GM18520 (cell line): ENCODE results near the gene IL1RAP.
"Not testable (repeated sequence)": the region's sequence is repeated elsewhere in the genome, so short reads cannot be mapped to it uniquely, and the experiment has no call there.

Source experiments
- ATAC-seq: cut with Tn5 transposase; IDR thresholded peaks from one replicate; pipeline ENCODE4 v1.9.1; 2021; ENCODE audit not compliant: unreplicated experiment

IL1RAP gene

DNA sequence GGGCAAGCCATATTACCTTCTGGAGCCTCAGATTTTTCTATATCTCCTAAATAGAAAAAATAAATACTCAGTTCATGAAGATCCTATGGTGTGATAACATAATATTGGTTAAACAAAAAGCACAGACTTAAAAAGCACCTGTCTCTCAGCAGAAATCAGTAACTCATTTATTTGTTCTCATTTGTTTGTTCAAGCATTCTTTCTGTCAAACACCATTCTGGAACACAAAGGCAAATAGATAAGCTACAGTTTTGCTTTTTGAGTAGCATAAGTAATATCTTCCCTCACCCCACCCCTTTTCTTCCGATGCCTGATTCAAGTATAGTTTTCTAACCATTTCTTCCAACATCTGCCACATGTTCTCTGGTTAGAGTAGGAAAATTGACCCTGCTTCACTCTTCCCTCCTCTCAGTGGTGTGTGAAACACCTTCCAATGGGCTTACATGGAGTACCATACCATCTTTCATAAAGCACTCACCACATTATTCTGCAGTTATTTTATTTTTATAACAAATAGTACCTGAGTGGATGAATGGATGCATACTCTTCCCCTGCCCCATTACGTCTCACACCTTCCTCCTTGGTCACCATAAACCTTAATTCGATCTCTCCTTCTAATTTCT, 8.4 kb upstream of the IL1RAP start:
- no peak for ATAC-seq

GRCh38 chr3:190506271-190506670, 7.6 kb upstream of the IL1RAP start:
- no peak for ATAC-seq

DNA sequence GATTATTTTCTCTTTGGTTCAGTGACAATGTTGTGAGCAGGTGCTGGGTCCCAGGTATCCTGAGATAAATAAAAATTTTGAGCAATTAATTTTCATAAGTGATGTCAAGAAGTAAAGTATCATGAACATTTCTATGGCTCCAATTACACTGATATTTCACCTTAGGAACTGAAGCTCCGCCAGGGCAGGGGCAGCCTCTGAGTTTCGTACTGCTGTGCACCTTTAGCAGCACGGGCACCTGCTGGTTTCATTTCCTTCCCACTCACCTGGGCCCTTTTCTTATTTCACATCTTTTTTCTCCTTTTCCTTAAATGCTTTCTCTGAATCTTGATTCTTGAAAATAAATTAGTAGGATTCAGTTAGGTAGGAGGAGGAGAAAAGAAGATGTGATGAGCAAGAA, 1.2 kb upstream of the IL1RAP start:
- ATAC-seq = no peak

DNA sequence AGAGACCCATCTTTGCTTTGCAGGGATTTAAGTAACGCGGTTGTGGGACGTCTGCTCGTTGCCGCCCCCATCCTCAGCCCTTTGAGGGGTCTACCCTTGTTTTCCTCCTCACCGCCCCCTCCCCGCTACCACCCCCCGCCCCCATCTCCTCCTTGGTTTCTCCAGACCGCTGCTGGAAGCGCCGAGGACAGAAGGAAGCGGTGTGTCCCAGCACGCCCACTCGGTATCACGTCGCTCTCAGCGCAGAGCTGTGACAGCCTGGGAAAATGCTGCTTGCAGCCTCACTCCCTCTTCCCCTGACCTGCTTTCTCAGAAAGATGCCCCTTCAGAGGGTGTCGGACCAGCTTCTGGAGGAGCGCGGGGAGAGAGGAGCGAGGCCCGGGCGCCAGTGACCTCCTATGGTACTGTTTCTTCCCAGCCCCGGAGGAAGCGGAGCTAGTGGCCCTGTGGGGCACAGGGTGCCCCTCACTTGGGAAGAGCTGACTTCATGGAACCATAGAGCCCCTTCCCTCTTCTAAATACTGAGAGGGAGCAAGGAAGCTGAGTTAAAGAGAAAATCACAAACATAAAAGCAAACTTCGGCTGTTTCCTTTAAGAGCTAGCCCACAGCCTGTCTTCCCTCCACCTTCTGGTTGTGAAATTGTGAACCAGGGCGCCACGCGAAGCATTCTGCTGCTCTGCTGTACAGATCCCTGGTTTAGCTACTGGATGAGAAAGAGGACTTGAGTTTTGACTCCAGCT, 698 bp downstream of the IL1RAP start:
- no peak for ATAC-seq

GRCh38 chr3:190516416-190516815, 2.5 kb downstream of the IL1RAP start:
- no peak for ATAC-seq

DNA sequence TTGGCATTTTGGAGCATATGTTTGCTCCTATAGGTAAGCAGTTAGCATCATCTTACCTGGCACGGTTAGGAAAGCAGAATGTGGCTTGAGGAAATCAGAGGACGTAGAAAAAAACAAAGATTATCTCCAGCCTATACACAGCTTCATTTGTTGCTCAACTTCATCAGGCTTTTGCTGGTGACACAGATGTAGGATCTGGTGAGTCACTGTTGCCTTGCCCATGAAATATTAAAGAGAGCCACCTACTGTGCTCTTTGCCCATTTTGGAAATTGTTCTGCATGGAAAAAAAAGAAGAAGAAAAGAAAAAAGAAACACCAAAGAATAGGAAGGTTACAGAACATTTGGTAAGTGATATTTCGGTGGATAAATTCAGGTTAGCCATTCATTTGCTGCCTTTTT, 3.8 kb downstream of the IL1RAP start:
- no peak for ATAC-seq

DNA sequence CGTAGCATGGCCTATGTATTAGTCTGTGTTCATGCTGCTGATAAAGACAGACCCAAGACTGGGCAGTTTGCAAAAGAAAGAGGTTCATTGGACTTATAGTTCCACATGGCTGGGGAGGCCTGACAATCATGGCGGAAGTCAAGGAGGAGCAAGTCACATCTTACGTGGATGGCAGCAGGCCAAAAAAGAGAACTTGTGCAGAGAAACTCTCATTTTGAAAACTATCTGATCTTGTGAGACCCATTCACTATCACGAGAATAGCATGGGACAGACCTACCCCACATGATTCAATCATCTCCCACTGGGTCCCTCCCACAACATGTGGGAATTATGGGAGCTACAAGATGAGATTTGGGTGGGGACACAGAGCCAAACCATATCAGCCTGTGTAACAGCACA, 4.6 kb downstream of the IL1RAP start:
- ATAC-seq = not testable (repeated sequence)

- no peak for ATAC-seq
Measured at GRCh38 chr3:190519886-190520285, 6.0 kb downstream of the IL1RAP start.

- ATAC-seq = no peak
Measured at GRCh38 chr3:190521998-190522397, 8.1 kb downstream of the IL1RAP start.

GRCh38 chr3:190522621-190523222, 8.8 kb downstream of the IL1RAP start:
- ATAC-seq = no peak

DNA sequence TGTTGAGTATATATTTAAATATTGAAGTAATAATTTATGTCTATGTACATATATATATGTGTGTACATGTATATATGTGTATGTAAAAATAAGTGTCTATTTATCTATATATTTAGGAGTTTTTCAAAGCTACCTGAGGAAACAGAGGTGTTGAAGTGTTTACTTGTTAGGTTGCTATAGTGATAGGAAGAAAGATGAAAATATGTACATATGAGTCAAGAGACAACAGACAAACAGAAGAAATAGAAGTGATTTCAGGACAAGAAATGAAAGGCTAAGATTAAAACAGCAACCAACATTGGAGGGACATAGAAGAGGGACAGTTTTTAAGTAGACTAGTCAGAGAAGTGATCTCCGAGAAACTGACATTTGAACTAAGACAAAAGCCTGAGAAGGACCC, 11.1 kb downstream of the IL1RAP start:
- ATAC-seq = no peak

GRCh38 chr3:190525634-190526033, 11.7 kb downstream of the IL1RAP start:
- no peak for ATAC-seq

- no peak for ATAC-seq
Measured at GRCh38 chr3:190526787-190527762, 13.2 kb downstream of the IL1RAP start.

- ATAC-seq = no peak
Measured at GRCh38 chr3:190528706-190529105, 14.8 kb downstream of the IL1RAP start.

- no peak for ATAC-seq
Measured at GRCh38 chr3:190531406-190531805, 17.5 kb downstream of the IL1RAP start.

DNA sequence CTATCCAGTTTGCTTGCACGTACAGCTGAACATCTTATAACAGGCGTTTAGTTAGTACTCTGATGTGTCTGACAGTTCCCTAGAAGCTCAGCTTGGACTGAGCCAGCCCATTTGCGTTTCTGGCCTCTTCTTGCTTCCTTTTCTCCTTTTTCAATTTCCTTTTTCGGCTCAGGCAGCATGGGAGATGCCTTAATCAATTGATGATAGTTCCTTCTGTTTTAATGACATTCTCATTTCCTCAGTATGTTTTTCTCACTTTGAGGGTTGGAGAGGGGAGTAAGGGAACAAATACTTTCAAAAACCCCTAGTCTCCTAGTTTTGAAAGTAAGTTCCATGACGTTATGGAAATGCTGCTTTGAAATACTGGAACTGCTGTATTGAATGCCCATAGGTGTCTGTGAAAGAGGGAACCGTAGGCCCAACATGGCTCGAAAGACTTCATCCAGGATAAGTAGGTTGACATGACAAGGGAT, 18.9 kb downstream of the IL1RAP start:
- no peak for ATAC-seq

DNA sequence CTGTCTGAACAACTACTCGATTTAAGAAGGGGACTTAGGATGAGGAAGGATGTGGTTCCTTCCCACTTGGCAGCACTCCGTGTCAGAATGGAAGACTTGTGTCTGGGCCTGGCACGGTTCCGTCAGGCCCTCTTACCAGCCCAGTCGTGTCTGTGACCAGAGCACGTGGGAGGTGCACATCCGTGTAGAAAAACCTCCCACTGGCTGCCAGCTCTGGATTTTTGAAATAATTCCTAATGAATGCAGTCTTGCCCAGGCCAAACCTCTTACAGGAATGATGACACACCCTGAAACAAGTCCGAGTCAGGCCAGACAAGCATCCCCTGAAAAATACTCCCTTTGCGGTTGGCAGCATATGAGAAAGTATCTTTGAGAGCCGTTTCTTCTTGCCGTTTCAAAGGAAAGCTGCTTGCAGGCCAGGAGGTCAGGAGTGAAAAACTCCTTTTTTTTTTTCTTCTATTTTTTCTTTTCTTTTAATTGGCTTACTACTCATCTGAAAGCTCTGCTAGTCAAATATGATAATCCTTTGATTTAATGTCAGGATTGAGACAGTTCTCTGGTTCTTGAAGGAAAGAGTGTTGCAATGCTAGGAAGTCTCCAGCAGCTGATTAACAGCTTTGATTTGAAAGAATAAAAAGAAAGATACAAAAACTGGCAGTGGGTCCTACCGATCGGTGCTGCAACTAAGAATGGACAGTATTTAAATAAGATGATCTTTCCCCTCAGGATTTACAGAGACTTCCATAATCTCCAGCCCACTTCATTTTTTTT, 19.8 kb downstream of the IL1RAP start:
- no peak for ATAC-seq

- ATAC-seq = no peak
Measured at GRCh38 chr3:190534386-190534785, 20.5 kb downstream of the IL1RAP start.

GRCh38 chr3:190534986-190535385, 21.1 kb downstream of the IL1RAP start:
- ATAC-seq = no peak

DNA sequence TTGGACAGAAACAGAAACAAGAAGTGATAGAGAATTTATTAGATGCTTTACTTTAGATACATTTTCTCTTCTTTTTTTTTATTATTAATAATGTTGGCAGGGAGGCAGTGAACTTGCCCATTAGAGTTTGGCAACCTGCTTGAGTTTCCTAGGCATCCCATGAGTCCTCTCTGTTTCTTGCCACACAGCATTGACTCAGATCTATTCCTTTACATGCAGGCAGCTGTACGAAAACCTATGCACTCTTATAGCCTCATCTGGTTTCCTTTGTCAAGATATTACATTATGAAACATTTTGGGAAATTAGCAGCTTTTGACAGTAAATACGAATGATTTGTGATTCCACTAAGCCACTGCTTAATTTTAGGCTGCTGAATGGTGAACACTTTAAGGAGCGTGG, 23.3 kb downstream of the IL1RAP start:
- no peak for ATAC-seq
